ENCODE data around the gene SPINK8.

DNA sequence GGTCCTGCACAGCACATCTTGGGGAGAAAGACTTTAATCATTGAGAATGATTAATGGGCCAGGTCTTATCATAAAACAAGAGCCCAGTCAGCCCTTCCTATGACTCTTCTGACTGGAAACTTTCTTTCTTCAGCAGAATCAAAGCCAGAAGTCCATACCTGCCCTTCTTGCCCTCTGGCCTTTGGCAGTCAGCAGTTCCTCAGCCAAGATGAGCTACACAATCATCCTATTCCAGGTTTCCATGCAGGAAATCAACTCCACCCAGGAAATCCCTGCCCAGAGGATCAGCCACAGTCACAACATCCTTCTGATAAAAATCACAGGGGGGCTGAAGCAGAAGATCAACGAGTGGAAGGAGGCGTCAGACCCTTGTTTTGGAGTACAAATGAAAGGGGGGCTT, 65.7 kb downstream of the SPINK8 start:
- no peak for TF ChIP-seq EZH2 (IDR thresholded peaks at IDR 0.05; ENCODE audit: insufficient read depth, poor library complexity, severe bottlenecking)
- TF ChIP-seq EZH2phosphoT487 (IDR thresholded peaks at IDR 0.05; ENCODE audit: insufficient read depth, low read depth), result no peak
